Dermis microvascular lymphatic vessel endothelial cell (primary cell): Measurements from ENCODE around the gene ANXA6. TPM values are rescaled to one million over a fixed set of nuclear protein-coding genes. Genes with fewer than 3 reads are reported as not detected.

ENCODE experiments used
- DNase-seq, 2 donors: peaks; one replicate each; pipeline versions ENCODE4 v3.0.0 to v3.0.0-alpha.2; 2010; ENCODE audit warnings: low read depth in 2 of 2
- total RNA-seq: library from RNA; depleted of rRNA; stranded (reverse); fragments of >200 nt; gene quantifications from 2 replicates; pipeline ENCODE4 v1.2.1, GENCODE V29; 2014

Gene ANXA6
- total RNA-seq, 1 donor from 2014 or later = 68.2 TPM

DNA sequence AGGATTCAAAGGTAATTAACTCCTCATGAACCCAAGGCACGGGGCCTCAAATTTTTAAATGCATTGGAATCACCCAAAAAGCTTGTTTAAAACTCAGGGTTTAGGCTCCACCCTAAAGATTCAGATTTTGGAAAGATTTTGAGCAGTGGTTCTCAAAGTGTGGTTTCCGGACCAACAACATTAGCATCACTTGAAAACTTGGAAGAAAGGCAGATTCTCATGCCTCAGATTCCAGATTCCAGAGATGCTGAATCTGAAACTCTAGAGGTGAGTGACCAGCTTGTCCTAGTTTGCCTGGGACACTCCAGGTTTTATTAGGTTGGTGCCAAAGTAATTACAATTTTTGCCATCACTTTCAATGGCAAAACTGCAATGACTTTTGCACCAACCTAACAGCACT, 52.0 kb downstream of the ANXA6 start:
- no peak for DNase-seq

GRCh38 chr5:151104795-151105194, 52.8 kb downstream of the ANXA6 start:
- DNase-seq = no peak

GRCh38 chr5:151101746-151102145, 55.8 kb downstream of the ANXA6 start:
- no peak for DNase-seq

- no peak for DNase-seq
Observed at GRCh38 chr5:151101151-151101550, 56.4 kb downstream of the ANXA6 start.

- no peak for DNase-seq
Observed at GRCh38 chr5:151100681-151101080, 56.9 kb downstream of the ANXA6 start.

- DNase-seq = no peak
Observed at GRCh38 chr5:151098768-151099121, 58.8 kb downstream of the ANXA6 start.

DNA sequence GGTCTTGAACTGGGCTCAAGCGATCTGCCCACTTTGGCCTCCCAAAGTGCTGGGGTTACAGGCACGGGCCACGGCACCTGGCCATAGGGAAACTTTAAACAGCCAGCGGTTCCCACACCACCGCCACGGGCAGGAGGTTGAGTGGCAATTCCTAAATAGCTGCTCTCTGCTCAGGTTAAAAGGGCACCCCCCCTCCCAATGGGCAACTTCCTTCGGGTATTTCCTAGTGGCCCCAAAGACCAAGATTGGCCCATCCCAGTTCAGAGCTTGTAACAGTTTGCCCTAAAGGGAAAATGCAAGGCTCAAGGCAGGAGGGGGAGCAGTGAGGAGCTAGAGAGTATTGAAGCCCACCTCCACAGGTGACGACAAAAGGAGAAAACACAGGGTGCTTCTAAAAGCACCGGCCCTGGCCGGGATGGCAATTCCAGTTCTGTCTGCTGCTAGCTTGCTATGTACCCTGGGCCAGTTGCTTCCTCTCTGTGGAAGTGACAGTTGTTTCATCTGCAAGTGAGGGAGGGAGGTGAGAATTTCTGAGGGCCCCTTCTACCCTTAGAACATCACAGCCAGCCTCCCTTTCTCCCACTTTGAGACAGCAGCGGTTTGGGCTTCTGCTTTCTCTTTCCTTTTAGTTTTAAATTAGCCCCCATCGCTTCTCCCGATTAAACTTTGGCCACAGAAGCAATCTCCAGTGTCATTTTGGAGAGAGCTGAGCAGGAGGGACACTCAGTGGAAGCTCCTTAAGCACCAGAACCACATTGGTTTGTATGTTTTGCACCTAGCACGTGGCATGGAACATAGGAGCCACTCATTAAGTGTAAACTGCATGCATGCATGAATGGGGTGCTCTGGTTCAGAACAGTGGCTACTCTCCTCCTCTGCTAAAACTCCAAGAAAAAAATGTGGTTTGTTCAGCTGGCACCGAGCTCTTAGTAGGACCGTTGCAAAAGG, 59.5 kb downstream of the ANXA6 start:
- no peak for DNase-seq

DNA sequence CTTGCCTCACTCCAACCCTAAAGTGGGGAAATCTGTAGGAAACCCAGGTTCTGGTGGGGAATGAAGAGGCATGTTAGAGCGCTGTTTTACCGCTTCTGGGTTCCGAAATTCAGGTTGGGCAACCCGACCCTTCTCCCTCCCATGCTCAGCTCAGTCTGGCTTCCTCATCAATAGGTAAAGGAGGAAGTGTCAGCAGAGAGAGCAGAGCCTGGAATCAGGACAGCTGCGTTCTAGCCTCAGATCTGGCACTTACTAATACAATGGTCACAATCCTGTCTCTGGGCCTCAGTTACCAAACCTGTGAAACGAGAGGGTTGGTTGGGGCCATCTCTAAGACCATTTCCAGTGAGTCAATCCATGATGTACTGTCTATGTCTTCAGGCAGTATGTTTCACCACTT, 60.5 kb downstream of the ANXA6 start:
- DNase-seq = no peak

DNA sequence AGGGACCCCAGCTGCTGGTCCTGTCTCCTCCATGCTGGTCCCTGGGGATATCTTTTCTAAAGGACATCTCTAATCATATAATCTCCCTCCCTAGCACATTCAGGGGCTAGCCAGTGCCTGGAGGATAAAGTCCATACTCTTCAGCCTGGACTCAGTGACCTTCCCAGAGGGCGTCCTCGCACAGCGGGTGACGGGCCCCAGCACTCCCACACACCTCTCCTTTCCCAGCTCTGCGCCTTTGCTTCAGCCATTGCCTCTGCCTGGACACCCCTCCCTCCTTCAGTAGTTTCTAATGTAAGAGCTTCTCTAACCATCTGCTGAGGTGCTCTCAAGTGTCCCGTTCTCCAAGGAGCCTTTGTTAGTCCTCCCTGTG, 61.6 kb downstream of the ANXA6 start:
- DNase-seq = no peak

- DNase-seq = peak in 1 of 2 donors; percentile 37
Observed at GRCh38 chr5:151095341-151096000, 62.1 kb downstream of the ANXA6 start.

DNA sequence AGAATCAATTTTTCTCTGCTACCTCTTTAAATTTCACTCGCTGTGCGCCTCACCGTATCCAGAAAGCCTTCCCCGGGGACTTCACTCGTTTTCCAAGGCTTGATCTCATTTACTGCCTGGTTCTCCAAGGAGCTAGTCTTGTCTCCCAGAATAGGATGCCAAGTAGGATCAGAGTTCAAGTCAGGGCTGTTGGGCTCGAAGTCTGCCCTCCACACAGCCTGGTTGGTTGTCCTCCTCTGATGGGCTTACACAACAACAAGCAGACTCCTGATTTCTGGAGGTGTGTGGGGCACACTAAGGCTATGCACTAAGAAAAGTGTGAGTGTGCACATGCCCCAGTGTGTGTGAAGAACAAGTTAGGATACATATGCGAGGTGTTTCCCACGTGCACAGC, 62.7 kb downstream of the ANXA6 start:
- DNase-seq = no peak

GRCh38 chr5:151094030-151094851, 63.3 kb downstream of the ANXA6 start:
- peak in 1 of 2 donors; percentile 58 for DNase-seq

DNA sequence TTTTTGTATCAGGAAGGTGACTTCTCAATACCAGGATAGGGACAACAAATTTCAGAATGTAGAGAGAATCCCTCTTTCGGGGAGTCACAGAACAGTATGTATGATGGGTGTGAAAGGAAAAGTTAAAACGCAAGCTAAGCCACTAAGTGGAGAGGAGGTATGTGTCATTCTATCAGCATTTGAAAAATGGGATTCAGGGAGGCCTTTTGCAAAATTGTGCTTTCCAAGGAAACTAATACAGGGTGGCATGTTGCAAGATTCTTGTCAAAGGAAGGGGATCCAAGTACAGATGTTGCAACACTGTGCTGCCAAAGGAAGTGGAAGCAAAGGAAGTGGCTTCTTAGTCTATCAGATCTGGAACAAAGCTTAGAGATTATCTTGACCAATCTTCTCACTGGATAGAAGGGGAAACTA, 64.1 kb downstream of the ANXA6 start:
- DNase-seq = no peak

- peak in 1 of 2 donors; percentile 55 for DNase-seq
Observed at GRCh38 chr5:151092762-151093161, 64.8 kb downstream of the ANXA6 start.

GRCh38 chr5:151089726-151090125, 67.9 kb downstream of the ANXA6 start:
- no peak for DNase-seq

GRCh38 chr5:151088986-151089385, 68.6 kb downstream of the ANXA6 start:
- DNase-seq = peak in 1 of 2 donors; percentile 51

GRCh38 chr5:151087486-151087885, 70.1 kb downstream of the ANXA6 start:
- no peak for DNase-seq

DNA sequence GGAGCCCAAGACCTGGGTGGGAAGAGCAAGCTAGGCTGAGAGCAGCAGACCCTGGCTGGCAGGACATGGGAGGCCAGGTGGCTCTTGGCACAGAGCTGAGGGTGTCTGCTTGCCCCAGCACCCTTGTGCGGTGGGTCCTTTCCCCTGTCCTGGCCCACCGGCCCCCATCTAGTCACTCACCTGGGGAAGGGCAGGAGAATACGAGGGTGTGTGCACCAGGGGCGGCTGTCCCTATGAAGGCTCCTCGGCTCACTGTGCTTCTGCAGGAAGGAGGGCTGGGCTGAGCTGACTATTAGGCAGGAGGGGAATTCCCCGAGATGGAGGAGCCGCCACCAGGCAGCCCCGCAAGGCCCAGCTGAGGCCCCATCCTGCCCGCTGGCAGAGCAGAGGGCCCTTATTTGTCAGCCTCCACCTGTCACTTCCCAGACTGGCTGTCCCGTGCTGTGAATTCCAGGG, 70.6 kb downstream of the ANXA6 start:
- no peak for DNase-seq

- DNase-seq = no peak
Observed at GRCh38 chr5:151086192-151086869, 71.2 kb downstream of the ANXA6 start.

- peak in 1 of 2 donors; percentile 51 for DNase-seq
Observed at GRCh38 chr5:151085517-151086041, 72.0 kb downstream of the ANXA6 start.

- no peak for DNase-seq
Observed at GRCh38 chr5:151084363-151084762, 73.2 kb downstream of the ANXA6 start.
